ENCODE data around the gene TNFRSF25.
"Not testable (repeated sequence)": the region's sequence is repeated elsewhere in the genome, so short reads cannot be mapped to it uniquely, and the experiment has no call there.

The TNFRSF25 gene

GRCh38 chr1:6467744-6468688 lies 2.0 kb upstream of the TNFRSF25 start:
- DNase-seq, result no peak

GRCh38 chr1:6467224-6467623 lies 1.3 kb upstream of the TNFRSF25 start:
- no peak for DNase-seq

GRCh38 chr1:6466751-6467150 lies 778 bp upstream of the TNFRSF25 start:
- DNase-seq, result no peak

- no peak for DNase-seq
These were observed 440 bp downstream of the TNFRSF25 start for GRCh38 chr1:6465461-6466005.

GRCh38 chr1:6464915-6465314 lies 1.1 kb downstream of the TNFRSF25 start:
- DNase-seq, result no peak

- DNase-seq, result no peak
These were observed 1.5 kb downstream of the TNFRSF25 start for GRCh38 chr1:6464514-6464836.

- DNase-seq, result no peak
These were observed 2.9 kb downstream of the TNFRSF25 start for GRCh38 chr1:6463120-6463412.

- DNase-seq, result no peak
These were observed 3.4 kb downstream of the TNFRSF25 start for GRCh38 chr1:6462412-6463119.

GRCh38 chr1:6461538-6462411 lies 4.2 kb downstream of the TNFRSF25 start:
- DNase-seq, result no peak

GRCh38 chr1:6461051-6461530 lies 4.9 kb downstream of the TNFRSF25 start:
- DNase-seq, result no peak

GRCh38 chr1:6460301-6461050 lies 5.5 kb downstream of the TNFRSF25 start:
- no peak for DNase-seq

- no peak for DNase-seq
These were observed 6.1 kb downstream of the TNFRSF25 start for GRCh38 chr1:6459850-6460265.

- no peak for DNase-seq
These were observed 9.0 kb downstream of the TNFRSF25 start for GRCh38 chr1:6456800-6457466.

- DNase-seq, result not testable (repeated sequence)
These were observed 10.0 kb downstream of the TNFRSF25 start for GRCh38 chr1:6455752-6456520.

GRCh38 chr1:6454856-6455751 lies 10.9 kb downstream of the TNFRSF25 start:
- DNase-seq, result no peak

GRCh38 chr1:6453895-6454855 lies 11.8 kb downstream of the TNFRSF25 start:
- not testable (repeated sequence) for DNase-seq

- DNase-seq, result no peak
These were observed 15.0 kb downstream of the TNFRSF25 start for GRCh38 chr1:6450943-6451373.

GRCh38 chr1:6450486-6450885 lies 15.5 kb downstream of the TNFRSF25 start:
- not testable (repeated sequence) for DNase-seq
